IPS-15b (cell line): ENCODE measurements around the gene VMP1.
"Not testable (repeated sequence)": the region's sequence is repeated elsewhere in the genome, so short reads cannot be mapped to it uniquely, and the experiment has no call there.

Experiments used
- H3K27me3 ChIP-seq: one replicate; pipeline ENCODE4 v1.6.1; 2013; ENCODE audit warnings: low read length; ENCODE audit not compliant: control insufficient read depth, insufficient read depth
- H3K36me3 ChIP-seq: one replicate; pipeline ENCODE4 v1.6.1; 2013; ENCODE audit warnings: low read length; ENCODE audit not compliant: control insufficient read depth, insufficient read depth
- H3K4me1 ChIP-seq: one replicate; pipeline ENCODE4 v1.6.1; 2013; ENCODE audit warnings: mild to moderate bottlenecking, low read length; ENCODE audit not compliant: control insufficient read depth, insufficient read depth
- H3K4me3 ChIP-seq: one replicate; pipeline ENCODE4 v1.5.1; 2013; ENCODE audit warnings: low read depth, low read length
- H3K9ac ChIP-seq: one replicate; pipeline ENCODE4 v1.6.1; 2013; ENCODE audit warnings: low read depth, mild to moderate bottlenecking, low read length
- H3K9me3 ChIP-seq: one replicate; pipeline ENCODE4 v1.6.1; 2013; ENCODE audit warnings: mild to moderate bottlenecking, low read length; ENCODE audit not compliant: control insufficient read depth, insufficient read depth

Gene VMP1

DNA sequence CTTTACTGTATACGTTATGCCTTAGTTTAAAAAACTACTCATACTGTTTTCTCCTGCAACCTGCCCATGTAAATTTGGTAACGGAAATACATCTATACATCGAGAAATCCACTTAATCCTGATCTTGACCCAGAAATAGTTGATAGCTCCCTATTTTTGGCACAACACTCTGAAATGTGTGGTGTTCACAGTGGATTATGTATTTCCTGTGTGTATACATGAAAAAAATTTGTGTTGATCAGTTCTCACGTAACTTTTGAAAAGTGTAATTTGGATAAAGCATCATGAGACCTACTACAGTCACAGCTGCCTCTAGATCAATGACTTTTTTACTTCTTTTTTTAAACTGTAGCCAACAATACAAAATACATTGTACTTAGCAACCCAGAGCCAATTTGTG, 90.7 kb downstream of the VMP1 start:
- no peak overlapping the region for H3K4me3 ChIP-seq
- no peaks in the 10 kb centered on the region for H3K4me1 ChIP-seq
- no peaks in the 10 kb centered on the region for H3K9me3 ChIP-seq
- H3K9ac ChIP-seq: no peak overlapping the region
- H3K36me3 ChIP-seq: no peaks in the 10 kb centered on the region
- no peaks in the 10 kb centered on the region for H3K27me3 ChIP-seq

DNA sequence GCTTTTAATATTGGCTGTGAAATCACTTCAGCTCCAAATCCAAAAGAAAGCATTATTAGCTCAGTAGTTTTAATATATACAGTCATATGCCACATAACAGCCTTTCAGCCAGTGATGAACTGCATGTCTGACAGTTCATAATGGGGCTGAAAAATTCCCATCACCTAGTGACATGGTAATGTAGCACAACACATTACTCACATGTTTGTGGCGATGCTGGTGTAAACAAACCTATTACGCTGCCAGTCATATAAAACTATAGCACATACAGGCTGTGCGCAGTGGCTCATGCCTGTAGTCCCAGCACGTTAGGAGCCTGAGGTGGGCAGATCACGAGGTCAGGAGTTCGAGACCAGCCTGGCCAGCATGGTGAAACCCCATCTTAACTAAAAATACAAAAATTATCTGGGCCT, 93.1 kb downstream of the VMP1 start:
- H3K9me3 ChIP-seq: no peaks in the 10 kb centered on the region
- H3K4me1 ChIP-seq: no peaks in the 10 kb centered on the region
- H3K9ac ChIP-seq: no peak overlapping the region
- no peak overlapping the region for H3K4me3 ChIP-seq
- H3K27me3 ChIP-seq: no peaks in the 10 kb centered on the region
- H3K36me3 ChIP-seq: no peaks in the 10 kb centered on the region

DNA sequence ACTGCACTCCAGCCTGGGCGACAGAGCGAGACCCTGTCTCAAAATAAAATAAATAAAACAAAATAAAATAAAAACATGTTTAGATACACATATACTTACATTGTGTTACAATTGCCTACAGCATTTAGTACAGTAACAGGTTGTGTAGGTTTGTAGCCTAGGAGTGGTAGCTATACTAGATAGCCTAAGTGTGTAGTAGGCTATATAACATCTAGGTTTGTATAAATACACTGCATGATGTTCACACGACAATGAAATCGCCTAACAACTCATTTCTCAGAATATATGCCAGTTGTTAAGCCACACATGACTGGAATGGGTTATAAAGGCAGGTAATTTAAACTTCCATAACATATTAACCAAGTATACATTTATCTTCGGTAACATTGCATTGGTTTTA, 94.7 kb downstream of the VMP1 start:
- Histone ChIP-seq H3K36me3 (no peaks in the 10 kb centered on the region), H3K4me1 (no peaks in the 10 kb centered on the region), H3K4me3 (no peak overlapping the region), H3K9me3 (no peaks in the 10 kb centered on the region), H3K27me3 (no peaks in the 10 kb centered on the region), H3K9ac (no peak overlapping the region)

DNA sequence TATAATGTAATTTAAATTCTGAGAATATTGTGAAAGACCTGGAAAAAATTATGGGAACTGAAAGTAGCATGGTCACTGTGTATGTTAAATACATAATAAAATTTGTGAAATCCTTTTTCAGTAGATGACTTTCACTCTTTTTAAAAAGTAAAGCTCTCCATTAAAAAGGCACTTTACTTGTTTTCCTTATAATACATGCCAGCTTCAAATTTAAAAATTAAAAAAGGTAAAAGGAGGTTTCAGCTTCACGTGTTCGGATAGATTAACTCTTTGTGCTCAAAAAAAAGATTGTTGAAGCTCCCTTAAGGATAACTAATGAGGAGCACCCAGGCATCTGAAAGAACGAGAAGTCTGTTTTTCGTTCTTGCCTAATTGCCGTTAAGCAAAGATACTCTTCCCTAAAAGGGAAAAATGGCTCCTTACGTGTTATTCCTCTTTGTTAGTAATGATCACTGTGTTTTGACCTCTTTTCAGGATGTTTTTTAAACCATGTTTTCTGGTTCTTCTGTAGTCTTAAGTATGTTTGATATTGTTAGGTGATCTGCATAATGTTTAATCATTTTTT, 97.5 kb downstream of the VMP1 start:
- H3K4me3 ChIP-seq: no peak overlapping the region
- no peaks in the 10 kb centered on the region for H3K9me3 ChIP-seq
- H3K27me3 ChIP-seq: no peaks in the 10 kb centered on the region
- H3K36me3 ChIP-seq: no peaks in the 10 kb centered on the region
- no peak overlapping the region for H3K9ac ChIP-seq
- H3K4me1 ChIP-seq: no peaks in the 10 kb centered on the region

DNA sequence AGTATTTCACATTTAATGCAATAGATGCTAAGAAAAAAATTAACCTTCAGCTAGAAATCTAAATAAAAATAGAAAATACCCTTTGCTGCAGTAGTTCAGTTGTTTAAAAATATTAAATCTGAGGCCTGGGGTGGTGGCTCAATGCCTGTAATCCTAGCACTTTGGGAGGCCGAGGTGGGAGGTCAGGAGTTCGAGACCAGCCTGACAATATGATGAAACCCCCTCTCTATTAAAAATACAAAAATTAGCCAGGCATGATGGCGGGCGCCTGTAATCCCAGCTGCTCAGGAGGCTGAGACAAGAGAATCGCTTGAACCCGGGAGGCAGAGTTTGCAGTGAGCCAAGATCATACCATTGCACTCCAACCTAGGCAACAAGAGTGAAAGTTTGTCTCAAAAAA, 98.9 kb downstream of the VMP1 start:
- not testable (repeated sequence) for H3K9ac ChIP-seq, H3K36me3 ChIP-seq, H3K4me1 ChIP-seq, H3K9me3 ChIP-seq, H3K27me3 ChIP-seq, H3K4me3 ChIP-seq

DNA sequence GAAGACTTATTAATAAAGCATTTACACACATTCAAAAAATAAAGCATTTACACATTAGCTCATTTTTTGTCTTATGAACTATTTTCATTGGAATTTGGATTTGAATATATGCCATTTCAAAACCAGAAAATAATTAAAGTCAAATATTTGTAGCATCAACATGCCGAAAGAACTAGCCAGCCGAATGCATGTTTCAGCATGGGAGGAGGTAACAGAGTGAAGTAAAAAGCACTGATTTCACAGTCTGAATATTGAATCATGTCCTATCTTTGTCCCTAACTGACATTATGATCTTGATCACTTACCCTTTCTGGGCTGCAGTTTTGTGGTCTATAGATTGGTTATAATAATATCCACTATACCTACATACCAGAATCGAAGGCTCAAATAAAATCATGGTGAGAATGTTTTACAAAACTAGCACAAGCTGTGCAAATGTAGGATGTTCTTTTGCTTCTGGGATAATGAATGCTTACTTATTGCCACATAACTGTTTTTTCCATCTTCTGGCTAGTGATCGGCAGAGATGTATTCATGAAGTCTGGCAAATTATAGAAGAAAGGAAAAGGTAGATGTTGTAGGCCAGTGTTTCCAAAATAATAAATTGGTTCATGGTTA, 100.5 kb downstream of the VMP1 start:
- no peaks in the 10 kb centered on the region for H3K27me3 ChIP-seq
- no peak overlapping the region for H3K4me3 ChIP-seq
- H3K36me3 ChIP-seq: no peaks in the 10 kb centered on the region
- H3K9ac ChIP-seq: no peak overlapping the region
- no peaks in the 10 kb centered on the region for H3K4me1 ChIP-seq
- no peaks in the 10 kb centered on the region for H3K9me3 ChIP-seq

DNA sequence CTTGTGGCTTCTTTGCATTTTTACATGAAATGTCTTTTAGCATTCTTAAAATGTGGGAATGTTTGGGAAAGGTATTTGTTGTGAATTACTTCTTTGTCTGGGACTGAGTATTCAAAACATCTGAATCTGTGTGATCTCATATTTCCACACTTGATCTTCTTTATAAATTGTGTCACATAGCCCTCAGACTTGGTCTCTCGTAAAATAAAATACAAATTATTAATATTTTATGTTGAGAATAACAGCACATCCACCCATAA, 103.4 kb downstream of the VMP1 start:
- H3K9ac ChIP-seq: no peak overlapping the region
- H3K9me3 ChIP-seq: no peaks in the 10 kb centered on the region
- no peaks in the 10 kb centered on the region for H3K4me1 ChIP-seq
- no peak overlapping the region for H3K4me3 ChIP-seq
- no peaks in the 10 kb centered on the region for H3K27me3 ChIP-seq
- no peaks in the 10 kb centered on the region for H3K36me3 ChIP-seq

DNA sequence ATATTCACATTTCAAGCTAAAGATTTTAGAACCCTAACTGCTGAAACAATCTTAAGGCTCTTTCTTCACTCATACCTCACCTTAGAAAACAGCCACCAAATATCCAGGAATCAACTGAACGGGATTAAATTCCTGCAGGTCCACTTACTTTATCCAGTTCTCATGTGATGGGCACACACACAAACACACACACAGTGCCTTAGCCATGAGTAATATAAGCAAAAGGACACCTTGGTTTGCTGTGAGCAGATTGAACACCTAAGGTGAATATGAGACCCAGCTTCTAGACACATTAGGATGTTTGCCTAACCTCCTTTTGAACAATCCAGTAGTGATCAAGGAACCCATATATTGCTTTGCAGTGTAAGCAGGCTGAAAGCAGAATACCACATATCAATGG, 103.8 kb downstream of the VMP1 start:
- H3K9ac ChIP-seq: no peak overlapping the region
- H3K4me3 ChIP-seq: no peak overlapping the region
- no peaks in the 10 kb centered on the region for H3K36me3 ChIP-seq

DNA sequence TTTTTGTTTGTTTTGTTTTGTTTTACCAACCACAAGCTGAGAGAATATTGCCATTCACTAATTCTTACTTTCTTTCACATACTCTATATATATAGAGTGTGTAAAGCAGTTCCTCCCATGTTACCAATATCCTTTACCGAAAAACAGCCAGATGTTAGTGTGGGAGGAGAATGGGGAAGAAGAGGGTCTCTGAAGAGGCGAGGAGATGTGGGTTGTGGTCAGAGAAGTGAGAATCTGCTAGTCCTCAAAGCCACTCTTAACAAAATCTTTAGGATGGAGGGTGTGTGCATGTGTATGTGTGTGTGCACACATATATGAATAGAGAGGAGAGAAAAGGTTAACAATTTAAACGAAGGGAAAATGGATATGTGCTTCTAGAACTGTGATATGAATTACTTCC, 104.7 kb downstream of the VMP1 start:
- Histone ChIP-seq H3K9ac (no peak overlapping the region), H3K36me3 (no peaks in the 10 kb centered on the region), H3K4me3 (no peak overlapping the region), H3K27me3 (no peaks in the 10 kb centered on the region), H3K9me3 (no peaks in the 10 kb centered on the region), H3K4me1 (no peaks in the 10 kb centered on the region)

More for the DNA sequence above, 103.8 kb downstream of the VMP1 start:
- Histone ChIP-seq H3K9me3 (no peaks in the 10 kb centered on the region), H3K27me3 (no peaks in the 10 kb centered on the region), H3K4me1 (no peaks in the 10 kb centered on the region)

DNA sequence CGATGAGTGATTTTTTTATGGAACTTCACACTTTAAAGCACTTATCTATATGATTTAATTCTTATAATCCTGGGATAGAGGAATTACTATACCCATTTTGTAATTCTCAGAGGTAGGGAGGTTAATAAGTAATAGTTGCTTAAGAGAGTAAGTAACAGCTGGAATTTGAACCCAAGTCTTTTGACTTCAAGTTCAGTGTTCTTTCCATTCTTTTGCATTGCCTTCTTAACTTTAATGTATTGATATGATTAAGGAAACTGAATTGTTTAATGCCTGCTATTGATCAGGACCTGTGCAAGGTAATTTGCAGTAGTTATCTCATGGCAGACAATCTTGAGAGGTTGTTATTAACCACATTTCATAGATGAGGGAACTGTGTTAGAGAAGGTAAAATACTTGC, 106.8 kb downstream of the VMP1 start:
- Histone ChIP-seq H3K36me3 (no peaks in the 10 kb centered on the region), H3K4me1 (no peaks in the 10 kb centered on the region), H3K9me3 (no peaks in the 10 kb centered on the region), H3K27me3 (no peaks in the 10 kb centered on the region), H3K9ac (no peak overlapping the region), H3K4me3 (no peak overlapping the region)

DNA sequence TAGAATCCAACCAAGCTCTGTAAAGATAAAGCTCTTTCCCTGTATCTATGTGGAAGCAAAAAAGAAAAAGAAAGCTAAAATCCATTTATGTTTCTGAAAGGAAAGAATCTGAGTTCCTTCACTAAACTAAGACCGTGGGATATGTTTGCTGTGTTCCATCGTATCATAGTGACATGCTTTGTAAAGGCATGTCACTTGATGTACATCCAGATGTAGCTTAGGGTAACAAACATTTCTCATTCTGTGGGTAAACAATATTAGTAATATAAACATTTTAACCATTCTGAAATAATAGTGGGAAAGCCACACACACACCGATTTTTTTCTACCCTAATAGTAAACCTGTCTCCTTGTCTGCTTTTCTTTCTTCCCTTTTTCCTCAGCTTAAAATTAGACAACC, 107.2 kb downstream of the VMP1 start:
- Histone ChIP-seq H3K27me3 (no peaks in the 10 kb centered on the region), H3K4me3 (no peak overlapping the region), H3K9ac (no peak overlapping the region), H3K36me3 (no peaks in the 10 kb centered on the region), H3K9me3 (no peaks in the 10 kb centered on the region), H3K4me1 (no peaks in the 10 kb centered on the region)

DNA sequence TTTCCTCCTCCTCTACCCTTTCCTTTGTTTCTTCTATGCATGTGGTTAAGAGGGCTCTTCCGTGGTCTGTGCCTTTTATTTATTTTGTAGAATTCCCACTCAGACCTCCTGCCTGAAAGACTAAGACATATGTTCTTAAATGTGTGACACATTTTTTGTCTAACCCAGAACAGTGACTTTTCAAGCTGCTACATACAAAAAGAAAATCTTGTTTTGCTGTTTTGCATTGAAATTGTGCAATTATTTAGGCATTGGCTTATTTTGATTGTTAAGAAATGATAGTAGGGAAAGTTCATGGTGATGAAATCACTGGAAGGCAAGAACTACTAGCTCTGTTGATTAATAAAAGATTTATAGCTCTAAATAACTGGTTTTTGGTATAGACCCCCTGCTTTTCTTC, 108.5 kb downstream of the VMP1 start:
- Histone ChIP-seq H3K9me3 (no peaks in the 10 kb centered on the region), H3K27me3 (no peaks in the 10 kb centered on the region), H3K9ac (no peak overlapping the region), H3K4me1 (no peaks in the 10 kb centered on the region), H3K36me3 (no peaks in the 10 kb centered on the region), H3K4me3 (no peak overlapping the region)
